NCI-H82 treated with DMSO at 0.1 percent for 48 hours (cell line): ENCODE results near the gene WNT5A.
A peak's percentile ranks its signal among the peaks of the same experiment; 100 is the strongest.
"Not testable (repeated sequence)": the region's sequence is repeated elsewhere in the genome, so short reads cannot be mapped to it uniquely, and the experiment has no call there.

ENCODE experiments used
- DNase-seq: peaks from one replicate; lab custom pipeline; 2025; ENCODE audit not compliant: unreplicated experiment; lab: John Stamatoyannopoulos, UW

Gene WNT5A

DNA sequence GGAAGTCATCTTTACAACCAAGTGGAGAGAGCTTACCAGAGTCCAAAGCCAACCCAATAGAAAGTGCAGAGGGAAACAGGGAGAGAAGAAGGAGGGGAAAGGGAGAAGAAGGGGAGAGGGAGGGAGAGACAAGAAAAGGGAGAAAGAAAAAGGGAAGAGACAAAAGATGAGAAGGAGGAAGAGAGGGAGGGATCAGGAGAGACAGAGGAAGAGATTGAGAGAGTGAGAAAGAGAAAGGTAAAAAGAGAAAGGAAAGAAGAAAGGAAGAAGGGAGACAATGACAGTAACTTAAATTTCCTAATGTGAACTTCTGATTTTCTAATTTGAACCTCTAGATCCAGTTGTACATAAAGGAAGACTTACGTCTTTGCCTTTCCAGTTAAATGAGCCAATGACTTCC lies 20.7 kb upstream of the WNT5A start:
- no peak for DNase-seq

DNA sequence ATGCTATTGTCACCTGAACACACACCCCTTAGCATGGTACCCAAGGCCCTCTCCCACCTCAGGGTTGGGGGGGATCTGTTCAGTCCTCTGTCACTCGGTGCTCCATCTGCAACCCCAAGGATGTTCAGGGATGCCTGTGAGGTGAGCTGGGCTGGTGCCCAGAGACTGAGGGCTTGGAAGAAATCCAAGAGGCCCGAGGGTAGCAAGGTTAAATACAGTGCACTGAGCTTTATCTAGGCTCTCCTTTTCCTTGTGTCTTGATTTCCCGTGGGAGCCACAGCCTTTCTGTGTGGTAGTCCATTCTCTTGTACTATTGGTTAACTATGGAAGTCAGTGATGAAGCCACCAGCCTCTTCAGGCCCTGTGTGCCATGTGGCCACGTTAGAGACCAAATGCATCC lies 18.7 kb upstream of the WNT5A start:
- no peak for DNase-seq

DNA sequence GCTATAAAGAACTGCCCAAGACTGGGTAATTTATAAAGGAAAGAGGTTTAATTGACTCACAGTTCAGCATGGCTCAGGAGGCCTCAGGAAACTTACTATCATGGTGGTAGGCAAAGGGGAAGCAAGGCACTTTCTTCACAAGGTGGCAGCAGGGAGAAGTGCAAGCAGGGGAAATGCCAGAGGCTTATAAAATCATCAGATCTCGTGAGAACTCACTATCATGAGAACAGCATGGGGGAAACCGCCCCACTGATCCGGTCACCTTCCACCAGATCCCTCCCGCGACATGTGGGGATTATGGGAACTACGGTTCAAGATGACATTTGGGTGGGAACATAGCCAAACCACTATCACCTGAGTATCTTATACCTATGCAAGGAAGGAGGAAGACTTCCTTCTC lies 18.0 kb upstream of the WNT5A start:
- not testable (repeated sequence) for DNase-seq

DNA sequence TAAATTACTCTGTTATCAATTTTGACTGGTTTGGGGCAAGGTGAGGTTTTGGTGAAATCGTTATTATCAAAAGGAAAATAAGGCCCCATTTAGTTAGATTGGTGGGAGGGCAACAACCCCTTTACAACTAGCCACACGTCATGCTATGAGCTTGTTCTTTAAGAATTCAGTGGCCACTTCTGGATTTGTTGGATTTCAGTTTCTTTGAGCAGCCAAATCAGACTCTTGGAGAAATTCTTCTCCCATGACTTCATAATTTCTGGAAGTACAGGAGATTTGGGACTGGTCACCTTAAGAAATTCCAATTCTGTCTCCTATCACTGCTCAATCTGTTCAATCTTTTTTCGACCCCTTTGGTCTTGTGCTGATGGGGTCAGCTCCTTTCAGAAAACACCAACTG lies 14.8 kb upstream of the WNT5A start:
- DNase-seq = no peak

DNA sequence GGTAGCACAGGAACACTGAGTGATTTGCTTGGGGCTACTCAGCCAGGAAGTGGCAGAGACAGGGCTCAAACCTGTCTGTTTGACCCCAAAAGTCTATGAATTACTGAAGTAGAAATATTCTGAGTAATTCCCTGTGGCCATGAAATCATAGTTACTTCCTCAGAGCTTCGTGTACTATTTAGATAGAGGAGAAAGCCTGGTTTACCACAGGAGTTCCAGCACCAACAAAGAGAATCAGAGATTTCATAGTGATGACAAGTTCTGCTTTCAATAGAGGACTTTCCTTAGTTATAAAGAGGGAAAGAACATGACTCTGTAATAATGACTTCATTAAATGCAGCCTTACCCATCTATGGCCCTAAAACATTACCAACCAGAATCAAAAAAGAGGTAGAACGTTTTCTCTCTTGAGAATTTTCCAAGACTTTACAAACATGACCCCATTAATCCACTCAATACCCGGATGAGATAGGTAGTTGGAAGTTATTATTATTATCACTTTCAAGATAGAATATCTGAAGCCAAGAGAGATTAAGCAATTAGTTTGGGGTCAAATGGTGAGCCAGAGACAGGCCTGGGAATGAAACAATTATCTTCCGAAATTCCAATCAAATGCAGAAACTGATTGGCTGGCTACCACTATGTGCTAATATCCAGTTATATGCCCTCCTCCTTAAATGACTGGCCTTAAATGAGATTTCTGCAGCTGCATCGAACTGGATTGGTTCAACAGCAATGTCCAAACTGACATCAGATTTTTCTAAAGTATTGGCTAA lies 13.6 kb upstream of the WNT5A start:
- DNase-seq = no peak

DNA sequence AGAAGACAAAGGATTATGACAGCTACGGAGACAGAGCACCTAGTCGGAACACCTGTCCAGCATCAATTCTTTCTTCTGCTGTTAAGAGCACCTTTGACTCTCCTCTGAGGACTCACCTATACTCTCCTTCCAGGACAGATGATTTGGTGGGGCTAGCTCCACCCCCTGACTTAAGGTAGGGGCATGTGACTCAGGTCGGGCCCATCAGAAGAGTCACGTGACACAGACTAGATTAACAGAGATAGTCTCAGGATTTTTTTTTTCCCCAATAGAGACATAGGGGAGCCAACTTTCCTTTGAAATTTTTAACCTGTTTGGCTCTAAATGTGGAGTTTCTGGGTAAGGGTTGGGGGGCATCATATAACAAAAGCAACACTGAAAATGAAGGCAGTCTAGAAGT lies 11.4 kb upstream of the WNT5A start:
- no peak for DNase-seq

DNA sequence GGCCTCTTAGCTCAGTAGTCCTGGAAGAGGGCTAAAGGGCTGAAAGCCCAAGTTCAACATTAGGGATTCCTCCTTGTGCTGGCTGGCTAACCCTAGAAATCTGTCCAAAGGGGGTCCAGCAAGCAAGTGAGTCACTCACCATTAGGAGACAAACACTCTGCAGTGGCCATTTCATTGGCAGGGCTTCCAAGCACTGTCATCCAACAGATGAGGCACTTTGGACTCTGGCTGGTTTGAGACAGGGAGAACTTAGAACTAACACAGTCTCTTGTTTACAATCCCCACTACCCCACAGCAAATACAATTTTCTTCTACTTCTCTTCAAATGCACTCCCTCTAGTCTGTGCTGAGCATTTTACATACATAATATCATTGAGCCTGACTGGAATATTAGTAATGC lies 10.1 kb upstream of the WNT5A start:
- no peak for DNase-seq

DNA sequence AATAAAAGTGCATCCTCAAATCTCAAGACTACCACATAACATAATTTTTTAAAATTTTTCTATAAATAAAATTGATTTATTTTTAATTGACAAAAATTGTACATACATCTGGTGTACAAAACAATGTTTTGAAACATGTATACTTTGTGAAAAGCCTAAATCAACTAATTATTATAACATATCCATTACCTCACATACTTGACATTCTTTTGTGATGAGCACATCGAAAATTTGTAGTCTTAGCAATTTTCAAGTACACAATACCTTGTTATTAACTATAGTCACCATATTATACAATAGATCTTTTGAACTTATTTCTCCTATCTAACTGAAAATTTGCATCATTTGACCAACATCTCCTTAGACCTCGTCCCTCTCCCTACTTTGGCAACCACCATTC lies 7.9 kb upstream of the WNT5A start:
- no peak for DNase-seq

DNA sequence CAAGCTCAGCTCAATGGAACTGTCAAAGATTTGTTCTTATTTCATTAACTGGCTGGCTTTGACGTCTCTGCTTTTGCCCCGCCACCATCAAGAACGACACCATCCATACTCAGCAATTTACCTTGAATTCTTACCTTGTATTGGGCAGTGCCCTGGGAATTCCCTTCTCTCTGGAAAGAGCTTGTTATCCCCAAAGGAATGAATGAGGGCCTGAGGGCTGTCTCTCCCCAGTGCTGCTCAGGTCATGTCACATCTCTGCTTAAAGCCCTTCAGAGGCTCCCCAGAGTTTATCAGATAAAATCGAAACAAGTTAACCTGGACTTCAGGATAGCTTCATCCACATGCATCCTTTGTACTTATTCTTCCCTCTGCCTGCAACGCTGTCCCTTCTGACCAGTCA lies 5.9 kb upstream of the WNT5A start:
- no peak for DNase-seq

DNA sequence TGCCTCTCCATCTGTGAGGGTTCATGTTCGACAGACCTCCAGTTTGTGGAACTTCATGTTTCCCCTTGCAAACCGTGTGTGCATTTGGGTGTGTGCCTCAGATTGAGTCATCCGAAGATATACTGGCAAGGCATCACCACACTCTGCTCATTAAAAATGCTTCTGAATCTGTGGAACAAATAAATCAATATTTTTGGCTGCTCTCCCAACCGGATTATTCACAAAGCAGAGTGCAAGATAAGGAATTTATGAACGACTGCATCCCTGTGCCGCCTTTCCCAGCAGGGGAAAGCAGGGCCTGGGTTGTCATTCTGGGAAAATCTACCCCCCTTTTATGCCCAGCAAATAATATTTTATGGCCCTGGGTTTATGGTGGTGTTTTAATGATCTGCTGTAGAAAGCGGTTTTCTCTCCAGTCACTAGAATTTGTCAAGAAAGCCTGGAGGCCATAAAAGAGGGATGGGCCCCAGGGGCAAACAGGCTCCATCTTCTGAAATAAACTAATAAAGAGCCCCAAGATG lies 4.2 kb upstream of the WNT5A start:
- DNase-seq = no peak

DNA sequence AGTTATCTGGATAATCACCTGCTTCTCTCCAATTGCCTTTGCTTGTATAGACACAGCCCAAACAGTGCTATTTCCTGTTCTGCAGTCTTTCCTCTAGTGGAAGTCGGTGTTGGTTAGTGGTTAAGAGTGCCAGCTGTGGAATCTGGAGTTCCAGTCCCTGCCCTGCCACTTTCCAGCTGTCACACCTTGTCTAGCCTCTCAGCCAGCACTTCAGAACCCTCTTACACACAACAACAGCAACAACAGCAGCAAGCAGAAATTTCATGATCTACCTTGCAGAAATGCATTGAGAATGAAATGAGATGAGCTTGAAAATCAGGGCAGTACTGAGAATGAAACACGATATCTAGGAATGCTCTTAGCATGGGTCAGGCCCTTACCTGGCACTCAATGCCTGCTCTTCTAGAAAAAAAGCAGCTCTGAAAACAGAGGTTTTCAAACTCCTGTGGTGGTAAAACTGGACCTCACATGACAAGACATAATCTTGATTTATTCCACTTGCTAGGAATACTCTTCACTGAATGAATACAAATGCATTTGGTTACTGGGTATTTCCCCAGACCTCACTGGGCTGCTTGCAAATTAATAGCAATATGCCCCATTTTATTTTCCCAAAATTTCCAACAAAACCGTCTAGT lies 3.3 kb upstream of the WNT5A start:
- peak; percentile 10 for DNase-seq

DNA sequence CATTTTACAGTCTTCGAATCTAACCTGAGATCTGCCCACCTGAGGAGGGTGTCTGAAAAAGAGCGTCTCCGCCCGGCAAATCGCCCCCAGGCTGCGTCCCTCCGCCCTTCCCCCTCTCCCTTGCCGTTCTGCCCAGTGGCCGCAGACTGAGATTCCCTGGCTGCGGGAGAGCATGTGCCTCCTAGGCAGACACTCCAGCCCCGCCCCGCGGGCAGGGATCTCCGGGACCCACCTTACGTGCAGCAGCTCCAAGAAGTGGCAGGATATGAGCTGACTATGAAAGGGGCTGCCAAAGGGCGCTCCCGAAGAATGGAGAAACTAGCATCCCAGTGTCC lies 2.7 kb upstream of the WNT5A start:
- DNase-seq = no peak

DNA sequence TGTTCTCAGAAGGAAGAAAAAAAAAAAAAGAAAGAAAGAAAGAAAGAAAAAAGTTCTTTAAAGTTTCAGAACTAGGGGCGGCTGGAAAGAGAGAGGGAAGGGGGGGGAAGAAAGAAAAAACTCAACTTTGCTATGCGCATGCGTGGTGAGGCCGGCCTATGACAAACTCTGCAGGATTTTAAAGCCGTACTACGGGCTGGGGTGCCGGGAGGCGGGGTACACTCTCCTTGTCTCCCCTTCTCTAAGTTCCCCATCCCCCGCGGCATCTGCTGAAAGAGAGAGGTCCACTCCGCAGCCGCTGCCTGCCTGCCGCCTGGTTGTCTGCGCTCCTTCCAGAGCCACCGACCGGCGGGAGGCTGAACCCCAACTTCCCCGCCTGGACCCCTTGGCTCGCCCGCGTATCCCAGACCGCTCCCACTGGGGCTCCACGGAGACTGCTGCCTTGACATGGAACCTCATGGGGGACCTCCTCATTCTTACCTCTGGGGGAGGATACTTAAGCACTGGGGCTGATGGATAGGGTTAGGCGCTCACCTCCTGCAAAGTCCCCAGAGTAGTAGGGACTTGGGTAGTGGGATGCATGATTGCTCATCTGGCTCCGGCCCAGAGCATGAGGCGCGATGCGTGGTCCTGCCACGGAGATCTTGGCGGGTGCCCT lies 1.4 kb upstream of the WNT5A start:
- DNase-seq = no peak

DNA sequence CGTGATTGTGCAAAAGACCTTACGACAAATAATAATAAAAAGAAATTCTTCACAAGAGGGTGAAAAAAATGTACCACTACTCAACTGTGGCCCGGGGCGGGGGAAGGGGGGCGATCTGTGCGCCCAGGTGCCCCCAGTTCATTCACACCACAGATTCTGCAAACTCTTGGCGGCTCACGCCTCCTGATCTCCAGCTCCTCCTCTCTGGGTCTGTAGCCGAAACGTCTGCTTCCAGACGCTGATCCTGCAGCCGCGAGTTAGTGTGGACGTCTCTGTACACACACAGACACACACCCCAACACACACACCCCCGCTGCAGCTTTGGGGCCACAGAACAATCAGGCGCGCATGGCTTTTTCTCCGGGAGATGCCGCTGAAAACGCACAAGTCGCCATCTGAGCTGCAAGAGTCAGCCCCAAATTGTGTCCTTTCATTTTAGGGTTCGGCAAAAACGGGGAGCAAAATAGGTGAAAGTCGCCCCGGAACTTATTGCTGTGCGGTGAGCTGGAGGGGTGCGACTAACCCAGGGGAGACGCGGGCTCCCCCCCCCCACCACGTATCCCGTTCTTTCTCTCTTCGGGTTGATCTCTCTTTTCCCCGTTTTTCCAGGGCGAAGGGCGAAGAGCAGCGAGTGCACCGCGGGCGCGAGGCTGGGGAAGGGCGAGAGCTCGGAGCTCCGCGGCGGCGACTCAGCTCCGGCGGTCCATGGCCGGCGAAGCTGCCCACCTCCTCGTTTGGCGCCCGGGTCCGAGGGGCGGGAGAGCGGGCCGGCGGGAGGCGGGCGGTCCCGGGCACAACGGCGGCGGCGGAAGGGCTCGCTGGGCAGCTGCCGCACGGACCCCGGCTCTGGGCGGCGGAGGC lies 505 bp upstream of the WNT5A start:
- no peak for DNase-seq

DNA sequence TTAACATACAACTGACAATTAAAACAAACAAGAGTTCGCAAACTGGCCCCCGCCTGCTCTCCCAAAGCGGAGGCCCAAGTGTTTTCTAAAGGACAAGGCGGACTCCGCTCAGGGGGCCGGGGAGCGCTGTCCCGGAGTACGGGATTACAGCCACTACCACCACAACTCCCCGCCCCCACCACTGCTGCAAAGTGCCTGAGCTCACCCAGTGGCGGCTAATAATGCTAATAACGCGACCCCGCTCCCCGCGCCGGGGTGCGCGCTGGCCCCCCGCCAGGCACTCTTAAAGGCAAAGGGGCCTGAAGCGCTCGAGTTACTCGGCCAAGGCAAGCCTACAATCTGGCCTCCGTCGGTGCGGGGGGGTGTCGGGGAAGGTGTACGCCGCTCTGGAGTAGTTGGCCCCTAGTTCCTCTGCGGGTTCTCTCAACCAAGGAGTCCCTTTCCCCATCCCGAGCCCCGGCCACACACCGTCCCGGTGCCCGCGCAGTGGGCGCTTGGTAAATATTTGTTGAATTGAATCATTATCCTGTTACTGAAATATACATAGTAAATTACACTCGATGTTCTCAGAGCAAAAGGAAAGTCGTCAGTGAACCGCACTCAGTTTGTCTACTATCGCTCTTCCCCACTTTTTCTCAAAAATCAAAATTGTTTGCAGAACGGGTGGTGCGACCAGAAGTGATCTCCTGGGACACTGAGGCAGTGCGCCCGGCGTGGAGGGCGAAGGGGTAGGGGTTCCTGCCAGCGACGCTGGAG lies 827 bp downstream of the WNT5A start:
- DNase-seq = peak; percentile 21

DNA sequence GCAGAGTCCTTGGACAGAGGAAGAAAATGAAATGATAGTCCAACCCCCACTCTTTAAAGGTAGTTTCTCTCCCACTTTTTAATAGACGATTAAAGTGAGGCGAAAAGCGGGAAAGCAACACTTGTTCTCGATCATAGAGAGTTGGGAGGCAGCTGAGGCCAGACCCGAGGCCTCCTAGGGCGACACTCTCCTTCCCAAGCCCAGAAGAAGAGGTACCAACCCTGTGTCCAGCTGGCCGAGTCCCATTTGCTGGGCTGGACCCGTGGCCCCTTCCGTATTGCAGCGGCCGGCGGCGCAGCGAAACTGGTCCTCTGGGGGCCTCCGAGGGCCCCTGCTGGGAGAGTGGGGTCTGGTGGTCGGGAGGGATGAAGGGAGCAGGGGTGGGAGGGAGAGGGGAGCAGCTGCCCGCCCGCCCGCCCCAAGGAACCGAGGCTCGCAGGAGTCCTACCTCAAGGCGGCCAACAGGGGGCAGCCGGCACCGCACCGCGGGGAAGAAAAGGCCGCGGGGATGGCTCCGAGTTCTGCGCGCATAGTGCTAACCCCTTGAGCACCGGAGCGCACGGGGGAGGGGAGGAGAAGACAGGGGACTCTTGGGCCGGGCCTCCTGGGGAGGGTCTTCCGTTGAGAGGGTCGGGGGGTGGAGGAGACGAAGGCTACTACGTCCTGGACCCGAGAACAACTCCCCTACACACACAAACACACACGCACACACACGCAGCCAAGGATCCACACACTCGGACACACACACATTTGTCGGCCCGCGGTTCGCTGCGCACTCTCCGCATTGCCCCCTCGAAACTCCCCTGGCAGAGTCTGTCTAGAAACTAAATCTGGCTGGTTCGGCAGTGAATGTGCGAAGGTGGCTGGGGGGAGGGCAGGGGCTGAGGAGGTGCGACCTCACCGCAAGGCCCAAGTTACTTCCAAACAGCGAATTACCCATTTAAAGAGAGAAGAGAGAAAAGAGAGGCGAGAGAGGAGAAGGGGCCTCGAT lies 2.0 kb downstream of the WNT5A start:
- peak; percentile 35 for DNase-seq

DNA sequence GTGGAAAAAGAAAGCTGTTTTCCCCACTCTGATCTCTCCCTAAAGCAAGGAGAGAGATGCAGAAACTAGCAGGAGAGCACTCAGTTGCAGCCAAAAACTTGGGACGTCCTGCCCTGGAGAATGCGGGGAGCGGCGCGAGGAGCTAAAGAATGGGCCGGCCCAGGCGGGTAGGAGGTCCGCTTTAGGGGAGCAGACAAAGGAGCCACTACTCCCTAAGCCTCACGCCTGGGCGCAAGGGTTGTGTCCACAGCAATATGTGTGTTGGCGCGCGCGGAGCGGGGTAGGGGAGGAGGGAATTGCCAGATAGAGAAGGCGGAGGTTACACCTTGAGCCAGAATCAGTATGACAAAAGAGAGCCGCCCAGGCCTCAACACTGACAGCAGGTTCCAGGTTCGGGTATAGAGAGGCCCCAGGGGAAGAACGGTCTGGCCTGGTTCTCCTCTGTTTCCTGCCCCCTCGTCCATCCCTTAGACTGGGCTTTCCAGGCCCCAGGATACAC lies 2.9 kb downstream of the WNT5A start:
- DNase-seq = no peak

DNA sequence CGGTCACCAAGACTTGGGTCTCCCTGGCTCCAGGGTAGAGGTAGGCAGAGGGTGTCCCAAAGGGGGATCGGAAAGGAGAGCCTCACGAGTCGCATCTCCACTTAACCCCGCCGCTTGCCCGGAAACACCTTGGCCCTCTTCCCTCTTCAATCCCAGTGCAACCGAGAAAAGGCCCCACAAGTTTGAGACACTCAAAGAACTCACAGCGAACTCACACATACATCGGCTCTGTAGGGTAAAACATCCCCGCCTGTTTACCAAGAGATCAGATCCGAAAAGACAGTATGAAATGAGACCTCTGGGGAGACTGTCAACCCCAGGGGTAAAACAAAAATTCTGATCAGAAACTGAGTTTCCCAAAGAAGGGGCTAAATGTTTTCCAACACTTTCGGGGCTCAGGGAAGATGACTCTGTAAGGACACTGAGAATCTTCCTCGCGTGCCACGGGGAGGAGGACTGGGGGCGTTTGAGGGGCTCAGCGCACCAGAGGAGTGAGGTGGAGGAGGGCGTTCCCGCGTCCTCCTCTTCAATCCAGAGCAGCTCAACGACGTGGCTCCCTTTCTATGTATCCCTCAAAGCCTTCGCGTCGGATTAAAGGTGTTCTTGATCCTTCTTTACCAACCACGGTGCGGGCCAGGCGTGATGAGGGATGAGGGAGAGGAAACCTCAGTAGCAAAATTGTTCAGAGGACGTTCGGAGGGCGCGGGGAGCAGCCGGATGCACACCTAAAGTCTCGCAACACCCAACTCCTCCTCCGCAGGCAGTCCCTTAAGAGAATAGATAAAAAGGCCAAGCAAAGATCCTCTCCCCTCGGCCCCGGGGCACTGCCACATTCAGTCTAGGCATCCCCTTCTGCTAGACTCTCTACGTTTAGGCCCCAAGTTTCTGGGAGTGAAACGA lies 3.7 kb downstream of the WNT5A start:
- no peak for DNase-seq
